Measurements from ENCODE around the gene HDLBP. TPM values are rescaled to one million over a fixed set of nuclear protein-coding genes. Genes with fewer than 3 reads are reported as not detected.

Gene HDLBP
- total RNA-seq, 2 experiments from 2014 or later, result 170 to 176 TPM

- TF ChIP-seq EZH2phosphoT487 (IDR thresholded peaks at IDR 0.05; ENCODE audit: borderline replicate concordance, low read depth, low read length), result no peak
- TF ChIP-seq CTCF (conservative IDR thresholded peaks at IDR 0.05; ENCODE audit: low read length), result no peak
- peaks cover 16% of the 10 kb centered on the region for H3K36me3 ChIP-seq (ENCODE audit: insufficient read depth, low read length)
- no peak overlapping the region for H3K4me2 ChIP-seq (ENCODE audit: low read length)
- CTCF ChIA-PET (ENCODE audit: unreplicated experiment), result no interaction called here
- no peaks in the 10 kb centered on the region for H4K20me1 ChIP-seq (ENCODE audit: insufficient read depth, low read length)
- intact Hi-C loops (cut with micrococcal nuclease; ENCODE audit: unreplicated experiment), result no loop called here
- no peak overlapping the region for H3K27ac ChIP-seq (ENCODE audit: low read depth, low read length, poor library complexity, severe bottlenecking)
- H3K9me2 ChIP-seq (ENCODE audit: insufficient read depth, low read length), result no peaks in the 10 kb centered on the region
- no peaks in the 10 kb centered on the region for H3K79me2 ChIP-seq (ENCODE audit: insufficient read depth, low read depth, low read length)
- no TSS peak for BruUV-seq (replicated peaks)
- peaks cover 8% of the 10 kb centered on the region for H3K4me1 ChIP-seq (ENCODE audit: insufficient read depth, low read length, poor library complexity, severe bottlenecking)
- no peak overlapping the region for H3K4me3 ChIP-seq (ENCODE audit: low read depth, low read length, poor library complexity, severe bottlenecking)
- no peaks in the 10 kb centered on the region for H3K9me3 ChIP-seq (ENCODE audit: low read length)
- no peak for DNase-seq (ENCODE audit: low spot score)
- H2AFZ ChIP-seq (ENCODE audit: low read length), result no peak overlapping the region
- POLR2A ChIA-PET, result no interaction called here
These were observed 92.1 kb downstream of the HDLBP start for GRCh38 chr2:241223211-241224017.

GRCh38 chr2:241219856-241220356, 95.6 kb downstream of the HDLBP start:
- POLR2A ChIA-PET, result no interaction called here
- no peaks in the 10 kb centered on the region for H3K9me3 ChIP-seq (ENCODE audit: low read length)
- H3K9me2 ChIP-seq (ENCODE audit: insufficient read depth, low read length), result no peaks in the 10 kb centered on the region
- H2AFZ ChIP-seq (ENCODE audit: low read length), result no peak overlapping the region
- CTCF ChIA-PET (ENCODE audit: unreplicated experiment), result no interaction called here
- peaks cover 11% of the 10 kb centered on the region for H3K4me1 ChIP-seq (ENCODE audit: insufficient read depth, low read length, poor library complexity, severe bottlenecking)
- H3K4me3 ChIP-seq (ENCODE audit: low read depth, low read length, poor library complexity, severe bottlenecking), result no peak overlapping the region
- no TSS peak for BruUV-seq (replicated peaks)
- no peak overlapping the region for H3K4me2 ChIP-seq (ENCODE audit: low read length)
- no peaks in the 10 kb centered on the region for H4K20me1 ChIP-seq (ENCODE audit: insufficient read depth, low read length)
- no peaks in the 10 kb centered on the region for H3K79me2 ChIP-seq (ENCODE audit: insufficient read depth, low read depth, low read length)
- H3K36me3 ChIP-seq (ENCODE audit: insufficient read depth, low read length), result no peaks in the 10 kb centered on the region
- no peak for TF ChIP-seq EZH2phosphoT487 (IDR thresholded peaks at IDR 0.05; ENCODE audit: borderline replicate concordance, low read depth, low read length)
- TF ChIP-seq CTCF (conservative IDR thresholded peaks at IDR 0.05; ENCODE audit: low read length), result no peak
- intact Hi-C loops (cut with micrococcal nuclease; ENCODE audit: unreplicated experiment), result loop anchor here (2.0 to 5.0 kb wide), 2 partner anchors 172 to 237 kb away; no protein-coding TSS in a partner anchor
- no peak for DNase-seq (ENCODE audit: low spot score)
- no peak overlapping the region for H3K27ac ChIP-seq (ENCODE audit: low read depth, low read length, poor library complexity, severe bottlenecking)

- Histone ChIP-seq H3K36me3 (ENCODE audit: insufficient read depth, low read length) (no peaks in the 10 kb centered on the region), H3K27ac (ENCODE audit: low read depth, low read length, poor library complexity, severe bottlenecking) (no peak overlapping the region), H3K9me2 (ENCODE audit: insufficient read depth, low read length) (no peaks in the 10 kb centered on the region), H3K79me2 (ENCODE audit: insufficient read depth, low read depth, low read length) (no peaks in the 10 kb centered on the region), H3K9me3 (ENCODE audit: low read length) (no peaks in the 10 kb centered on the region), H3K4me3 (ENCODE audit: low read depth, low read length, poor library complexity, severe bottlenecking) (peak overlapping the region; percentile 53), H3K4me1 (ENCODE audit: insufficient read depth, low read length, poor library complexity, severe bottlenecking) (peaks cover 11% of the 10 kb centered on the region), H4K20me1 (ENCODE audit: insufficient read depth, low read length) (no peaks in the 10 kb centered on the region), H2AFZ (ENCODE audit: low read length) (peak overlapping the region; percentile 75; the same call in 1 of the 2 replicates), H3K4me2 (ENCODE audit: low read length) (peak overlapping the region; percentile 80)
- TF ChIP-seq CTCF (conservative IDR thresholded peaks at IDR 0.05; ENCODE audit: low read length), result peak; percentile 60; the same call in 1 of the 2 replicates
- TF ChIP-seq EZH2phosphoT487 (IDR thresholded peaks at IDR 0.05; ENCODE audit: borderline replicate concordance, low read depth, low read length), result no peak
- no TSS peak for BruUV-seq (replicated peaks)
- no peak for DNase-seq (ENCODE audit: low spot score)
- ChIA-PET CTCF (ENCODE audit: unreplicated experiment) (interaction anchor here (1.0 kb wide), 1 partner anchor 24 kb away, joined by 3 read pairs; no protein-coding TSS in a partner anchor), POLR2A (interaction anchor here (0.7 to 1.1 kb wide), 3 partner anchors 9 to 218 kb away, joined by 3 to 4 read pairs (median 3); no protein-coding TSS in a partner anchor)
- intact Hi-C loops (cut with micrococcal nuclease; ENCODE audit: unreplicated experiment), result loop anchor here (2.0 to 5.0 kb wide), 2 partner anchors 173 to 236 kb away; no protein-coding TSS in a partner anchor
These were observed 96.5 kb downstream of the HDLBP start for GRCh38 chr2:241219030-241219382.
